IMR-90 (cell line): ENCODE results near the gene TBXAS1. TPM values are rescaled to one million over a fixed set of nuclear protein-coding genes. Genes with fewer than 3 reads are reported as not detected.
A peak's percentile ranks its signal among the peaks of the same experiment; 100 is the strongest.

Experiments
- ATAC-seq: fragments of 200-7000 bp; cut with Tn5 transposase; 2 replicates; pipeline ENCODE4 v1.9.1; 2020; ENCODE audit warnings: low read depth, mild to moderate bottlenecking, moderate library complexity
- BruUV-seq: library from RNA; stranded (reverse); fragments of 400-500 nt; replicated peaks from 2 replicates; lab custom pipeline; 2021; lab: Mats Ljungman, UMichigan
- CTCF ChIA-PET: fragments of 300-600 bp; formaldehyde crosslinking; extraction: SDS; loops from one replicate; lab custom pipeline; 2021; ENCODE audit warnings: antibody characterized with exemption; lab: Yijun Ruan, JAX
- POLR2A ChIA-PET: fragments of 300-600 bp; sonication (Branson Sonifier 250); formaldehyde crosslinking; loops from one replicate; lab custom pipeline; 2022; ENCODE audit warnings: antibody characterized with exemption; ENCODE audit not compliant: unreplicated experiment; lab: Charles Lee
- DNase-seq: peaks from one replicate; pipeline ENCODE4 v3.0.0; 2013
- H2AFZ ChIP-seq: replicated peaks from 2 replicates; pipeline ENCODE3; 2013; ENCODE audit warnings: low read length, mild to moderate bottlenecking; ENCODE audit not compliant: poor library complexity
- H2AK5ac ChIP-seq: 2 replicates; pipeline ENCODE4 v1.6.1; 2013; ENCODE audit warnings: low read depth, low read length, inconsistent platforms
- H2AK9ac ChIP-seq: replicated peaks from 2 replicates; pipeline ENCODE3; 2013; ENCODE audit warnings: mild to moderate bottlenecking, low read depth, low read length, moderate library complexity; ENCODE audit not compliant: poor library complexity
- H2BK120ac ChIP-seq: 2 replicates; pipeline ENCODE4 v1.6.1; 2013; ENCODE audit warnings: low read depth, low read length, inconsistent platforms
- H2BK15ac ChIP-seq: 3 replicates; pipeline ENCODE4 v1.6.1; 2013; ENCODE audit warnings: low read depth, low read length, inconsistent platforms
- H2BK20ac ChIP-seq: 2 replicates; pipeline ENCODE4 v1.6.1; 2013; ENCODE audit warnings: low read depth, mild to moderate bottlenecking, inconsistent platforms, low read length, moderate library complexity
- H2BK5ac ChIP-seq: 2 replicates; pipeline ENCODE4 v1.6.1; 2013; ENCODE audit warnings: mild to moderate bottlenecking, low read depth, low read length, inconsistent platforms; ENCODE audit not compliant: poor library complexity, severe bottlenecking
- H3K14ac ChIP-seq: replicated peaks from 2 replicates; pipeline ENCODE4 v1.6.1; 2013; ENCODE audit warnings: low read depth, low read length, inconsistent platforms
- H3K18ac ChIP-seq: 2 replicates; pipeline ENCODE4 v1.6.1; 2013; ENCODE audit warnings: low read depth, low read length, control low read depth
- H3K23ac ChIP-seq: 2 replicates; pipeline ENCODE4 v1.6.1; 2013; ENCODE audit warnings: low read depth, low read length, inconsistent platforms
- H3K27ac ChIP-seq: 2 replicates; pipeline ENCODE4 v1.5.1; 2013; ENCODE audit warnings: mild to moderate bottlenecking, control low read depth, low read length; ENCODE audit not compliant: insufficient read depth
- H3K27me3 ChIP-seq: 2 replicates; pipeline ENCODE4 v1.6.1; 2013; ENCODE audit warnings: low read length; ENCODE audit not compliant: control insufficient read depth, insufficient read depth
- H3K36me3 ChIP-seq: 2 replicates; pipeline ENCODE4 v1.6.1; 2013; ENCODE audit warnings: low read length, mixed read lengths; ENCODE audit not compliant: control insufficient read depth, insufficient read depth
- H3K4ac ChIP-seq: 2 replicates; pipeline ENCODE4 v1.6.1; 2013; ENCODE audit warnings: low read depth, low read length, inconsistent platforms
- H3K4me1 ChIP-seq: 2 replicates; pipeline ENCODE4 v1.6.1; 2013; ENCODE audit warnings: low read length, mixed read lengths; ENCODE audit not compliant: control insufficient read depth, insufficient read depth
- H3K4me2 ChIP-seq: 2 replicates; pipeline ENCODE4 v1.6.1; 2013; ENCODE audit warnings: low read depth, mild to moderate bottlenecking, control low read depth, low read length, moderate library complexity
- H3K4me3 ChIP-seq: 2 replicates; pipeline ENCODE4 v1.5.1; 2013; ENCODE audit warnings: low read depth, mild to moderate bottlenecking, control low read depth, low read length, moderate library complexity; ENCODE audit not compliant: insufficient read depth
- H3K56ac ChIP-seq: 2 replicates; pipeline ENCODE4 v1.6.1; 2013; ENCODE audit warnings: low read length, inconsistent platforms; ENCODE audit not compliant: insufficient read depth; ENCODE audit errors: extremely low read depth
- H3K79me1 ChIP-seq, 2 experiments: 2 replicates each; pipeline ENCODE4 v1.6.1; 2013; ENCODE audit warnings: low read length in 2 of 2, inconsistent platforms in 1 of 2, low read depth in 1 of 2
- H3K9ac ChIP-seq: 2 replicates; pipeline ENCODE4 v1.6.1; 2013; ENCODE audit warnings: low read depth, low read length, control low read depth
- H3K9me1 ChIP-seq: 2 replicates; pipeline ENCODE4 v1.6.1; 2013; ENCODE audit warnings: low read length, inconsistent platforms; ENCODE audit not compliant: insufficient read depth
- H3K9me3 ChIP-seq: 2 replicates; pipeline ENCODE4 v1.6.1; 2013; ENCODE audit warnings: low read length; ENCODE audit not compliant: control insufficient read depth, insufficient read depth
- H4K20me1 ChIP-seq: 2 replicates; pipeline ENCODE4 v1.6.1; 2013; ENCODE audit warnings: low read length, inconsistent platforms; ENCODE audit not compliant: insufficient read depth
- H4K5ac ChIP-seq: 2 replicates; pipeline ENCODE4 v1.6.1; 2013; ENCODE audit warnings: mild to moderate bottlenecking, low read depth, low read length, control low read depth
- H4K8ac ChIP-seq, 2 experiments: 2 replicates each; pipeline ENCODE4 v1.6.1; 2013; ENCODE audit warnings: low read depth in 2 of 2, low read length in 2 of 2, control low read depth in 1 of 2, inconsistent platforms in 1 of 2
- H4K91ac ChIP-seq: 2 replicates; pipeline ENCODE4 v1.6.1; 2013; ENCODE audit warnings: low read depth, low read length, inconsistent platforms; ENCODE audit not compliant: insufficient read depth
- MAFK ChIP-seq: IDR thresholded peaks from 2 replicates; pipeline ENCODE4 v1.6.1; 2012; ENCODE audit warnings: low read depth, low read length, improper control_type of control experiment
- USF2 ChIP-seq: fragments of 150-350 bp; IDR thresholded peaks from 2 replicates; pipeline ENCODE4 v1.6.1; 2017; ENCODE audit warnings: mild to moderate bottlenecking, antibody characterized with exemption, low read length, low read depth
- WGBS, 2 experiments: methylation state at CpG; one replicate each; pipeline versions ENCODE4 v1.1.5 to v1.1.7; 2013; ENCODE audit warnings: missing lambda C conversion rate in 2 of 2; ENCODE audit not compliant: insufficient read length in 1 of 2; ENCODE audit errors: extremely low coverage in 2 of 2; 5-methylcytosine and 5-hydroxymethylcytosine counted together
- dilution Hi-C: fragments of 300-500 bp; cut with HindIII; formaldehyde crosslinking; loops from one replicate; pipeline ENCODE4 v1.14.3; 2018; ENCODE audit warnings: low sequenced_read_pairs; ENCODE audit not compliant: unreplicated experiment
- in situ Hi-C: fragments of 300-500 bp; cut with MboI; formaldehyde crosslinking; loops from 3 replicates; pipeline ENCODE4 v1.14.3; 2019; ENCODE audit warnings: low sequenced_read_pairs, inconsistent platforms, mixed read lengths
- intact Hi-C: fragments of 100-400 bp; cut with micrococcal nuclease; formaldehyde crosslinking; loops from 2 replicates; pipeline ENCODE4 v1.10.0; 2022
- polyA plus RNA-seq, 3 experiments: library from polyadenylated mRNA; depleted of rRNA; stranded (reverse); fragments of >200 nt; gene quantifications; 2 replicates each; pipeline ENCODE4 v1.2.3, GENCODE V29; 2012; ENCODE audit warnings: low replicate concordance in 1 of 3
- total RNA-seq: library from RNA; depleted of rRNA; stranded (reverse); fragments of >200 nt; gene quantifications from 2 replicates; pipeline ENCODE4 v1.2.3, GENCODE V29; 2012

TBXAS1 gene
- total and polyA plus RNA-seq, 2 of the 4 experiments (the other 2 are of a cell fraction), result 5.9 to 10.8 TPM

DNA sequence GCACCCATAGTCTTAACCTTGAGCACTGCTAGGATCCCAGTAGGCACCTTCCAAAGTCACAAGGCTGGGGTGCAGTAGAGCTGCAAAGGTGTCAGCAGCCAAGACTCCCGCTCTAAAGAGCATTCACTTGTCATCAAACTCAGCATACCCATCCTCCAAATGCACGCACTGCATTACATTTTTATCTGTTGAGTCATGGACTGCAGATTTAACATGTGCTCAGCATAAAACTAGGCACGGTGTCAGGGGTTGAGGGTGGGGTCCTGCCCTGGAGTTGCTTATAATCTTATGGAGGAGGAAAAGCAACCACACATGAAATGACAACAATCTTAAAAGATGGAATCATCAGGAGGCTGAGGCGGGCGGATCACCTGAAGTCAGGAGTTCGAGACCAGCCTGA, 131.1 kb downstream of the TBXAS1 start:
- Histone ChIP-seq H2BK20ac (peak overlapping the region; percentile 70; the same call in 1 of the 2 replicates), H3K4me1 (peaks cover 15% of the 10 kb centered on the region), H3K9me1 (peaks cover 12% of the 10 kb centered on the region), H3K27ac (peak overlapping the region; percentile 86; the same call in 1 of the 2 replicates), H3K9ac (no peak overlapping the region; the same call in 1 of the 2 replicates), H3K27me3 (no peaks in the 10 kb centered on the region; the same call in 1 of the 2 replicates), H3K9me3 (no peaks in the 10 kb centered on the region), H3K18ac (peak overlapping the region; percentile 86; the same call in 1 of the 2 replicates), H3K23ac (0 out of 2 replicates have a peak overlapping the region, but pooled peaks have one; percentile 44), H3K4me2 (no peak overlapping the region), H2AK9ac (no peak overlapping the region), H2BK120ac (peak overlapping the region; percentile 80), H2BK15ac (no peak overlapping the region), H3K36me3 (peaks cover 5% of the 10 kb centered on the region; the same call in 1 of the 2 replicates), H3K4ac (peak overlapping the region; percentile 77), H4K8ac (peak overlapping the region in 1 of 2 experiments; percentile 61; a peak in 1 of 4 replicates), H3K56ac (no peak overlapping the region), H3K4me3 (no peak overlapping the region), H4K5ac (peak overlapping the region; percentile 23; the same call in 1 of the 2 replicates), H4K20me1 (peaks cover 10% of the 10 kb centered on the region), H2BK5ac (no peak overlapping the region), H3K14ac (peak overlapping the region; percentile 14), H2AK5ac (peak overlapping the region; percentile 66), H2AFZ (no peak overlapping the region), H4K91ac (0 out of 2 replicates have a peak overlapping the region, but pooled peaks have one; percentile 56), H3K79me1 (no peaks in the 10 kb centered on the region)
- no CpG with 5 or more reads among the region's 6 CpGs for WGBS, 2 experiments
- peak; percentile 54 for DNase-seq
- intact Hi-C loops, result no loop called here
- TF ChIP-seq MAFK (peak; percentile 30; the same call in 1 of the 2 replicates), USF2 (no peak)
- no peak for ATAC-seq
- POLR2A ChIA-PET, result no interaction called here
- dilution Hi-C loops, result no loop called here
- CTCF ChIA-PET, result no interaction called here
- no TSS peak for BruUV-seq
- in situ Hi-C loops, result no loop called here
